GM21528 (cell line): Measurements from ENCODE around the gene PRRG2.

Experiments
- ATAC-seq: cut with Tn5 transposase; IDR thresholded peaks from one replicate; pipeline ENCODE4 v1.9.1; 2021; ENCODE audit warnings: mild to moderate bottlenecking, moderate library complexity; ENCODE audit not compliant: unreplicated experiment, low FRiP score

Gene PRRG2

GRCh38 chr19:49556412-49557398 lies 24.4 kb upstream of the PRRG2 start:
- ATAC-seq: no peak

GRCh38 chr19:49557641-49558325 lies 23.3 kb upstream of the PRRG2 start:
- no peak for ATAC-seq

DNA sequence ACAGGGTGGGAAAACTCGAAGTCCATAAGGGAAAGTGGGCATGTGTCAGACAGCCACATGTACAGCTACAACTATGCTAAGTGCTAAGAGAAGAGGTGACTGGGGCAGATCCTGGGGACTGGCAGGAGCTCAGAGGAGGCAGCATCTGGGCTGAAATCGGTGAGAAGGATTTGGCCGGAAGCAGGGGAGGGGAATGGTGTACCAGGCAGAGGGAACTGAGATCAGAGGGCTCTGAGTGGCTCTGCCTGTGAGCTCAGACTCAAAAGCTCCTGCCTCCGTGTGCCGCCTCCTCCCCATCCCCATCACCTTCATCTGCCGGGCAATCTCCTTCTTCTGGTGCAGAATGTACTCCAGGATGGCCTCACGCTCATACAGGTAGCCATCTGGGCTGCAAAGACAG lies 22.5 kb upstream of the PRRG2 start:
- no peak for ATAC-seq

GRCh38 chr19:49559443-49559842 lies 21.7 kb upstream of the PRRG2 start:
- ATAC-seq: no peak

DNA sequence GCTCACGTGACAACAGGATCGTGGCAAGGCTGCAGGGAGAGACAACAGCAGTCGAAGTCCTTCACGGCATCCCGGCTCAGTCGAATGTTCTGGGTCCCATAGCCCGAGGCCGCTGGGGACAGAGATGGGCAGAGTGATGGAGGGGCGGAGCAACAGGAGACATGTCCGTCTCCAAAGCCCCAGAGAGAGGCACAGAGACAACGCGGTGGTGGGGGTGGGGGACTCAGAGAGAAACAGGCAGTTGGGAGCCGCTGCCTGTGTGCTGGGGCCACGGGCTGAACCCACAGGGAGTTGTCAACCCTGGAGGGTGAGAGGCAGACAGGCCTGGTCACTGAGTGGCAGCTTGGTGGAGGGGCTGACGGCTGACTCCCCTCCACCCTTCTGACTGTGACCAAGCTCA lies 21.2 kb upstream of the PRRG2 start:
- ATAC-seq: no peak

DNA sequence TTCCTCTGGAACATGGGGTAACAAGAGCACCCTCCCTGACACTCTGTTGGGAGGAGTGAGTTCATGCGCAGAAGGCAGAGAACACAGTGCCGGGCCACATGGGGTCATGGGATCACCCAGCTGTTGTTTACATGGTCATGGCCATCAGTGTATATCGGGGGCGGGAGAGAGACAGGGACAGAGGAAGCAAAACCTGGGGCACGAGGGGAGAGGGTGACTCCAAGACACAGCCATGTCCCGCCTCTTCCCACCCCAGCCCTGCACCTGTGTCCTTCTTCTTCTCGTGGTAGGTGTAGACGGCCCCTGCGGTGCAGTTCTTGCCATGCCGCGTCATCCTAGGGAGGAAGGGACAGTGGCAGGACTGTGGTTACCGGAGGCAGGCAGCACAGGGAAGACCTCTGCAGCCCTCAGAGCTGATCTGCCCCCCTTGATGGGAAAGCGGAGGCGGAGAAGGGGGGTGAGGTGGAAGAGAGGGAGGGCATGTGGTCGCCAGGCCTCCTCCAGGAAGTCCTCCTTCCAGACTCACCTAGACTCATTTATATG lies 20.7 kb upstream of the PRRG2 start:
- no peak for ATAC-seq

GRCh38 chr19:49564616-49565045 lies 16.5 kb upstream of the PRRG2 start:
- ATAC-seq: no peak

- ATAC-seq: no peak
These were observed 15.9 kb upstream of the PRRG2 start for GRCh38 chr19:49565261-49565660.

GRCh38 chr19:49566302-49566701 lies 14.8 kb upstream of the PRRG2 start:
- ATAC-seq: no peak

- ATAC-seq: no peak
These were observed 13.2 kb upstream of the PRRG2 start for GRCh38 chr19:49567861-49568441.

DNA sequence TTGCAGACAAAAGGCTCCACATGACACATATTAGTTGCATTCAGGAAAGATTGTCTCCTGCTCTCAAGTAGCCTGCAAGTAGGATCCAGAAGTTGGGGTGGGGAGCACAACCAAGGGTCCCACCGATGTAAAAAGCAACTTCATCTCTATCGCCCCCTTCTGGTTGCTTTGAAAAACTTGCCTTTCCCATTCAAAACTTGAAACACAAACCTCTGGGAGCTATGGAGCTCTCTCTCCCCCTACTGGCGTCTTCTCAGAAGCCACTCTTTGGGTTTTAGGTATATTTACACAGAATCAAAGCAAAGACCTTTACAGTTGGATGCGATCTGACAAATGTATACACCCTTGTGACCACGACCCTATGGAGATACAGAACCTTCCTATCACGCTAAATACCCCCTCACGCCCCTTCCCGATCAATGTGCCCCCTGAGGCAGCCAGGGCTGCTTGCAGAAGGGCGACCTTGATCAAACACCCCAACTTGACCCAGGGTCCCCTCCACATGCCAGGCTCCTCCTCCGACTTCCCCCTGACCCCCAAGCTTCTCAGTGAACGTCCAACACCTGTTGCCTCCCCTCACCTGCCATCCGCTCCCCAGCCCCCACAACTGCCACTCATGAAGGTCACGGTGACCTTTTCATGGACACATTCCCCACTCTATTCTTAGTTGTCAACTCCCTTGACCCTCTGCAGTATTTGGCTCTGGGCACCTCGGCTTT lies 10.8 kb upstream of the PRRG2 start:
- ATAC-seq: no peak

DNA sequence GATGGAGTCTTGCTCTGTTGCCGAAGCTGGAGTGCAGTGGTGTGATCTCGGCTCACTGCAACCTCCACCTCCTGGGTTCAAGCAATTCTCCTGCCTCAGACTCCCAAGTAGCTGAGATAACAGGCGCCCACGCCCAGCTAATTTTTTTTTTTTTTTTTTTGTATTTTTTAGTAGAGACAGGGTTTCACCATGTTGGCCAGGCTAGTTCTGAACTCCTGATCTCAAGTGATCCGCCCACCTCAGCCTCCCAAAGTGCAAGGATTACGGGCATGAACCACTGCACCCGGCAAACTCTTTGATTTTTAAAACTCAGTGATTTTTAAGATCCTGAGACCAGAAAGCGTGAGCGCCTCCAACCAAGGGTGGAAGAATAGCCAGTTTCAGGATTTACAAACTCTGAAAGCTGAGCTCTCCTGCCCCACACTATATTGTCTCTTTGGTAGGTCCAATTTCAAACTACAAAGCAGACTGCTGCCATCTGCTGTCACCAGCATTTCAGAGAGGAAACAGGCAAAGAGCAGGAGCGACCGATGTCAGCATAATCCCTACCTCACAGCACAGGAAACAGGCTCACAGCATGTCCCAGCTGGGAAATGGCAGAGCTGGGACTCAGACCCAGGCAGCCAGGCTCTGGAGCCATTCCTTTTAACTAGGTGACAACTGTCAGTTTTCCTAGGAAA lies 10.0 kb upstream of the PRRG2 start:
- no peak for ATAC-seq

- ATAC-seq: no peak
These were observed 8.1 kb upstream of the PRRG2 start for GRCh38 chr19:49573009-49573408.

- ATAC-seq: no peak
These were observed 7.7 kb upstream of the PRRG2 start for GRCh38 chr19:49573425-49573824.

DNA sequence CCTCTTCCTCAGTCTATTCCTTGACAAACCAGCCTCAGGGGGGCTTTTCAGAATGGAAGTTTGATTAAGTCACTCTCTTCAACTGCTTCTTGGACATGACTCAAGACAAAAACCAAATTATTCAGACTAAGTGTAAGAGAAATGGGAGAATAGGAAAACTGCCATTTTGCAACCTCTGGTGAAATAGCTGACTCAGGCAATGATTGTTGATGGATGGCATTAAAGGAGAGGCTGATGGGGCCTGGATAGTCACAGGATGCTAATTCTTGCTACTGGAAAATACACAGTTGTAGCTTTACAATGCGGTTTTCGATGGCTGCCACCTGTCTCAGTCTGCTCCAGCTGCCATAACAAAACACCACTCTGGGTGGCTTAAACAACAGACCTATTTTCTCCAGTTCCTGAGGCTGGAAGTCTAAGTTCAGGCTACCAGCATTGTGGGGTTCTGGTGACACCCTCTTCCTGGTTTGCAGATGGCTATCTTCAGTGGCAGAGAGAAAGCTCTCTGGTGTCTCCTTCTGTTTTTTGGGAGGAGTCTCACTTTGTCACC lies 6.8 kb upstream of the PRRG2 start:
- no peak for ATAC-seq

DNA sequence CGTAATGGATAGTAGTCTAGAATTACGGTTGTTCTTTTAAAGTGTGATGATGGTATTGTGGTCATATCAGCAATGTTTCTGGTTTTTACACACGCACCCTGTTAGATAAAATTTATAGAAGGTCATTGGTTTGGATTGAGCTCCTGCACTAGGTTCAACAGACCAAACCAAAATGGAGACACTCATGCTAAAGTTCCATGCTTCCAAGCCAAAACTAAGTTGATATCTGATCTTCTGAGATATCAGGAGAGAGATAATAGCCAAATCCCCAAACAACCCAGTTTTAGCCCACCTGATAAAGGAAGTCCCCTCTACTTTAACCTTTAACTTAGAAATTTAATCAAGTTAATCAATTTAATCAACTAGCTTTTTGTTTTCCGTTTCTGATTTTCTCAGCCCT lies 1.9 kb upstream of the PRRG2 start:
- ATAC-seq: no peak

GRCh38 chr19:49579947-49580263 lies 1.2 kb upstream of the PRRG2 start:
- ATAC-seq: peak; percentile 23

DNA sequence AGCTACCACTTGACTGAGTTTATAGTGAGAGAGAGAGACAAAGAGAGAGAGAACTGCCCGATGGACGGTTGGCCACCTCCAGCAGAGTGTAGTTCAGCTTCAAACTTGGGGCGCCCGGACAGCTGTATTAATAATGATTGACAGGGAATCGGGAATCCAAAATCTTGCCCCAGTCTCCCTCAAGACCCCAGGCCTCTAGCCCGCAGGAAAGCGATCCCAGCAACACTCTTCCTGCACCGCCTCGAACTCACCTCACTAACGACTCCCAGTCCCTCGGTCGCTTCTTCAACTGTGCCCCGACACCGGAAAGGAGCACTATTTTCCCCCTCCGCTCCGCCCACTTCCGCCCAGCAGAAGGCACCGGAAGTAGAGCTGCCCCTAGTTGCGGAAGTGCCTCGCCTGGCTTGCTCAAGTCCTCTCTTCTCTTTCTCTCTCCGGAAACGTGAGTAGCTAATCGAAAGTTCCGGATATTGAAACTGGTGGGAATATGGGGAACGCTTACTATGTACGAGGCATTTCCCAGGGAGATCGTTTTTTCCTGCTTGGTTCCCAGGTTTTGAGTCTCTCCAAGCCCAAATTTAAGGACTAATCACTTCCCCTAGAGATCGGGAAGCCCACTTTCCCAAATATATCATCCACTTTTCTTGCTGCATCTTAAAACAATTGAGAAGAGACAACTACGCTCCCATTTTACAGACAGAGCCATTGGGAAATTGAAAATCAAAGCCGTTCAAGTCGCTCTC lies 681 bp upstream of the PRRG2 start, which contains the start of gene NOSIP:
Gene NOSIP, minus strand, starts transcription at position 293 of the 743 bp plus-strand sequence. CDS start 19,865 bp downstream, outside the sequence.
- peak; percentile 77 for ATAC-seq

GRCh38 chr19:49583239-49583638 lies 2.1 kb downstream of the PRRG2 start:
- no peak for ATAC-seq
